Spleen (tissue), 11 donors: Measurements from ENCODE around the gene ACP2. TPM values are rescaled to one million over a fixed set of nuclear protein-coding genes. Genes with fewer than 3 reads are reported as not detected.

Experiments used
- DNase-seq: peaks from one replicate; pipeline ENCODE4 v3.0.0-alpha.2; 2020
- H3K27ac ChIP-seq, 8 donors: fragments of 200-600 bp; sonication (generic) in 7 of 8; 1 replicate in 4 of 8; 2 replicates in 4 of 8; pipeline versions ENCODE4 v1.5.0 to v1.8.0; 2016 to 2021; ENCODE audit warnings: inconsistent platforms in 4 of 8, mild to moderate bottlenecking in 4 of 8, moderate library complexity in 1 of 8
- H3K27me3 ChIP-seq, 7 donors: fragments of 200-600 bp; sonication (generic) in 6 of 7; replicated peaks in 1 of 7; 1 replicate in 4 of 7; 2 replicates in 3 of 7; pipeline versions ENCODE4 v1.5.0 to v1.8.0; 2016 to 2021; ENCODE audit warnings: inconsistent platforms in 3 of 7, mild to moderate bottlenecking in 1 of 7
- H3K36me3 ChIP-seq, 6 donors: fragments of 200-600 bp; sonication (generic) in 5 of 6; 1 replicate in 4 of 6; 2 replicates in 2 of 6; pipeline versions ENCODE4 v1.5.0 to v1.8.0; 2016 to 2021; ENCODE audit warnings: inconsistent platforms in 2 of 6
- H3K4me1 ChIP-seq, 6 donors: fragments of 200-600 bp; sonication (generic) in 5 of 6; 1 replicate in 3 of 6; 2 replicates in 3 of 6; pipeline versions ENCODE4 v1.5.0 to v1.8.0; 2016 to 2021; ENCODE audit warnings: inconsistent platforms in 3 of 6
- H3K4me3 ChIP-seq, 8 donors: fragments of 200-600 bp; sonication (generic) in 7 of 8; 1 replicate in 4 of 8; 2 replicates in 4 of 8; pipeline versions ENCODE4 v1.5.0 to v1.8.0; 2016 to 2021; ENCODE audit warnings: inconsistent platforms in 4 of 8, mild to moderate bottlenecking in 4 of 8, moderate library complexity in 2 of 8
- H3K9me3 ChIP-seq, 8 donors: fragments of 200-600 bp; sonication (generic) in 7 of 8; 1 replicate in 4 of 8; 2 replicates in 4 of 8; pipeline versions ENCODE4 v1.5.0 to v1.8.0; 2016 to 2021; ENCODE audit warnings: inconsistent platforms in 4 of 8
- POLR2A ChIP-seq, 3 donors: fragments of 450-650 bp; IDR thresholded peaks; one replicate each; pipeline ENCODE4 v1.5.1; 2017; ENCODE audit warnings: antibody characterized with exemption in 3 of 3, mild to moderate bottlenecking in 1 of 3
- POLR2AphosphoS5 ChIP-seq, 3 donors: sonication (generic); formaldehyde crosslinking; IDR thresholded peaks; one replicate each; pipeline ENCODE4 v1.5.1; 2017; ENCODE audit warnings: antibody characterized with exemption in 3 of 3
- WGBS, 5 donors: extraction: QIAGEN DNeasy Blood & Tissue Kit in 3 of 5; methylation state at CpG; one replicate each; pipeline versions ENCODE4 v1.1.5 to v1.1.7; 2013 to 2018; 5-methylcytosine and 5-hydroxymethylcytosine counted together
- intact Hi-C: fragments of 100-400 bp; cut with DNase I; formaldehyde crosslinking; loops from one replicate; pipeline ENCODE4 v1.15.0; 2023; ENCODE audit warnings: low total_unique reads
- polyA plus RNA-seq, 3 donors: library from polyadenylated mRNA; stranded (reverse); fragments of 200-250 nt; gene quantifications; one replicate each; pipeline ENCODE4 v1.2.1, GENCODE V29; 2013
- total RNA-seq, 7 donors: library from RNA; depleted of rRNA in 3 of 7; stranded (reverse); fragments of >200 nt in 3 of 7; fragmentation: NEBNext Ultra II Directional in 4 of 7; extraction: Animal tissue kit (Norgen Biotek cat#: 25700) in 4 of 7; gene quantifications; one replicate each; pipeline versions ENCODE4 v1.1.0 to v1.2.1, GENCODE V29; 2016 to 2021
- TF ChIP-seq, protein P1 (sequence below), 11 experiments: fragments of 200-600 bp in 7 of 11; fragments of 450-650 bp in 4 of 11; sonication (generic) in 4 of 11; IDR thresholded peaks in 8 of 11; conservative IDR thresholded peaks in 3 of 11; 1 replicate in 7 of 11; 2 replicates in 4 of 11; pipeline versions ENCODE4 v1.4.0 to v1.8.0; 2016 to 2021; ENCODE audit warnings: antibody characterized with exemption in 11 of 11, inconsistent platforms in 4 of 11, mild to moderate bottlenecking in 1 of 11
- donor health status: healthy with polysubstance abuse.
- donor health status: DM: no; HTN: no; CAD: no; lungs with moderate emphysema.
- donor health status: DM: no; HTN: no; CAD: no.
- donor health status: Bipolar disorder and iron deficiency.
- donor health status: healthy.
- donor health status: DM: no; HTN: no; CAD: no.
- donor health status: DM: yes; HTN: yes; CAD: no.

The ACP2 gene
- total and polyA plus RNA-seq, 10 donors: 18.9 to 113 (median 52.4) TPM

DNA sequence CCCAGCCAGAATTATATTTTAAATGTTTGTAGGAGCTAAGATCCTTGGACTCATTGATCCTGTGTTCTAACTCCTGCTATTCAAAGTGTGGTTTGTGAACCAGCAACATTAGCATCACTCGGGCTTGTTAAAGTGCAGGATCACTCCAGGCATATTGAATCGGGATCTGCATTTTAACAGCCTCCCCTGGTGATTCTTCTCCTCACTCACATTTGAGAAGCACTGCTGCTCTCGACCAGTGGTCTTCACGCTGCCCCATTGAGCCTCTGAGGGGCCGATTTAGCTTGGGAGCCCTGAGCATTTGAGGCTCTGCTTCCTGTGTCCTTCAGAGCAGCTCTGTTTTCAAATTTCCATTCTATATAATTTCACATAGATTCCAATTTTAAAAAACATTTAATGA lies 32.2 kb upstream of the ACP2 start:
- no peak overlapping the region for H3K4me3 ChIP-seq
- no peaks in the 10 kb centered on the region for H3K4me1 ChIP-seq
- intact Hi-C loops: no loop called here
- H3K27me3 ChIP-seq: no peaks in the 10 kb centered on the region
- no peak overlapping the region for H3K27ac ChIP-seq
- TF ChIP-seq, protein P1, sequence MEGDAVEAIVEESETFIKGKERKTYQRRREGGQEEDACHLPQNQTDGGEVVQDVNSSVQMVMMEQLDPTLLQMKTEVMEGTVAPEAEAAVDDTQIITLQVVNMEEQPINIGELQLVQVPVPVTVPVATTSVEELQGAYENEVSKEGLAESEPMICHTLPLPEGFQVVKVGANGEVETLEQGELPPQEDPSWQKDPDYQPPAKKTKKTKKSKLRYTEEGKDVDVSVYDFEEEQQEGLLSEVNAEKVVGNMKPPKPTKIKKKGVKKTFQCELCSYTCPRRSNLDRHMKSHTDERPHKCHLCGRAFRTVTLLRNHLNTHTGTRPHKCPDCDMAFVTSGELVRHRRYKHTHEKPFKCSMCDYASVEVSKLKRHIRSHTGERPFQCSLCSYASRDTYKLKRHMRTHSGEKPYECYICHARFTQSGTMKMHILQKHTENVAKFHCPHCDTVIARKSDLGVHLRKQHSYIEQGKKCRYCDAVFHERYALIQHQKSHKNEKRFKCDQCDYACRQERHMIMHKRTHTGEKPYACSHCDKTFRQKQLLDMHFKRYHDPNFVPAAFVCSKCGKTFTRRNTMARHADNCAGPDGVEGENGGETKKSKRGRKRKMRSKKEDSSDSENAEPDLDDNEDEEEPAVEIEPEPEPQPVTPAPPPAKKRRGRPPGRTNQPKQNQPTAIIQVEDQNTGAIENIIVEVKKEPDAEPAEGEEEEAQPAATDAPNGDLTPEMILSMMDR (IDR thresholded peaks at IDR 0.05 in 8 of 11, conservative IDR thresholded peaks at IDR 0.05 in 3 of 11): no peak
- TF ChIP-seq POLR2AphosphoS5 (IDR thresholded peaks at IDR 0.05) (no peak), POLR2A (IDR thresholded peaks at IDR 0.05) (no peak)
- H3K9me3 ChIP-seq: no peaks in the 10 kb centered on the region
- no peak for DNase-seq
- WGBS, 5 donors: 78 to 92% (median 87%) methylated on average over 5 of the region's 5 CpGs
- H3K36me3 ChIP-seq: peaks cover 0 to 100% (median 99%) of the 10 kb centered on the region in 6 donors

DNA sequence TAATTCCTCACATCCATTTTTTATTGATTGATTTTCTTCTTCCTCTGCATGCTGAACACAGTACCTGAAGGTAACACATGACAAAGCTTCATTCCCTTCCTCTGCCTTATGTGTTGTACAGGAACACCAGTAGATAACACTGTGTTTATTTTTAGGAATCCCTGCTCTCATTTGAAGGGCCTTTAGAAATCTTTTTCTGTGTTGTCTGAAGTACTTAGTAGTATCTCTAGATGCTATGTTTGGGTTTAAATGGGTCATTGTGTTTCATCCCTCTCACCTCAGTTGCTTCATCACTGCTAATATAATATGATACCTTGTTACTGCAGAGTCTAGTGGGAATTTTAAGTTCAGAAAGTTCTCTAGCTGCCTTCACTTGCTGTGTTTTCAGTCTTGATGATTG lies 31.5 kb upstream of the ACP2 start:
- no peak overlapping the region for H3K4me3 ChIP-seq
- intact Hi-C loops: no loop called here
- no peak overlapping the region for H3K27ac ChIP-seq
- H3K9me3 ChIP-seq: no peaks in the 10 kb centered on the region
- no peaks in the 10 kb centered on the region for H3K4me1 ChIP-seq
- TF ChIP-seq, protein P1 (IDR thresholded peaks at IDR 0.05 in 8 of 11, conservative IDR thresholded peaks at IDR 0.05 in 3 of 11): no peak
- TF ChIP-seq POLR2AphosphoS5 (IDR thresholded peaks at IDR 0.05) (no peak), POLR2A (IDR thresholded peaks at IDR 0.05) (no peak)
- no peaks in the 10 kb centered on the region for H3K27me3 ChIP-seq
- DNase-seq: no peak
- H3K36me3 ChIP-seq: peaks cover 0 to 100% (median 99%) of the 10 kb centered on the region in 6 donors

DNA sequence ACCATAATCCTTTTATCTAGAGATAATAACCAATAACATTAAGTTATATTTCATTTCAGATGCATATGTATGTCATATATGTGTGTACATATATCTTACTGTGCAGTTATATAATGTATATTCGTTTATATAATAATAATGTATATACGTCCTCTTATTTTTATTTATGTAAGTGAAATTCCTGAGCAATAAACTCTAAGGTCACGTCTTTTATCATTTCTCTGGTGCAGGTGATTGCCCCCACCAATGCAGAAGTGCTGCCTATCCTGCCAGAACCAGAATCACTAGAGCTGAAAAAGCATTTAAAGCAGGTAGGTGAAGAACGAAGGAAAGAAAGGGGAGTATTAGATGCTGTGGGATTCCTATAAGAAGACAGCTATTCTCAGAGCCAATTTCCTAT lies 30.2 kb upstream of the ACP2 start:
- no peaks in the 10 kb centered on the region for H3K27me3 ChIP-seq
- H3K4me3 ChIP-seq: no peak overlapping the region
- no peak for DNase-seq
- H3K4me1 ChIP-seq: peaks cover 0 to 4% (median under 1%) of the 10 kb centered on the region in 6 donors
- no peaks in the 10 kb centered on the region for H3K9me3 ChIP-seq
- peaks cover 0 to 100% (median 95%) of the 10 kb centered on the region in 6 donors for H3K36me3 ChIP-seq
- intact Hi-C loops: no loop called here
- TF ChIP-seq POLR2A (IDR thresholded peaks at IDR 0.05) (no peak), POLR2AphosphoS5 (IDR thresholded peaks at IDR 0.05) (no peak)
- TF ChIP-seq, protein P1 (IDR thresholded peaks at IDR 0.05 in 8 of 11, conservative IDR thresholded peaks at IDR 0.05 in 3 of 11): no peak
- H3K27ac ChIP-seq: no peak overlapping the region
- WGBS, 5 donors: 89 to 95% (median 94%) methylated on average over 4 of the region's 4 CpGs

DNA sequence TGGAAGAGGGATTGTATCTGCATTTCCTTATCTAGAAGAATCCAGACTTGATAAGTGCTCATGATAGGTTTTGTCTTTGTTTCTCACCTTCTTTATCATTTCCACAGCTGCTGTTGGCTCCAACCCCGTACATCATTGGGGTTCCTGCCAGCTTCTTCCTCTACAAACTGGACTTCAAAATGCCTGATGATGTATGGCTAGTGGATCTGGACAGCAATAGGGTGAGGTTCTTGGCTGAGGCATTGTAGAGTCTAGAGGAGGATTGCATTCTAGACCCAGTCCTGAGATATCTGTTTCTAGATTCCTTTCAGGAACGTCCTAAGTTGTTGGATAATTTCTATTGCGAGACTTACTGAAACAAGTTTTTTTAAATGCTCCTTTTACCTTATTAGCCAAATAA lies 29.4 kb upstream of the ACP2 start:
- no peak overlapping the region for H3K27ac ChIP-seq
- peaks cover 0 to 11% (median 4%) of the 10 kb centered on the region in 6 donors for H3K4me1 ChIP-seq
- 87 to 94% (median 90%) methylated on average over 3 of the region's 3 CpGs for WGBS, 5 donors
- TF ChIP-seq POLR2A (IDR thresholded peaks at IDR 0.05) (no peak), POLR2AphosphoS5 (IDR thresholded peaks at IDR 0.05) (no peak)
- TF ChIP-seq, protein P1 (IDR thresholded peaks at IDR 0.05 in 8 of 11, conservative IDR thresholded peaks at IDR 0.05 in 3 of 11): no peak
- DNase-seq: no peak
- H3K36me3 ChIP-seq: peaks cover 0 to 96% (median 88%) of the 10 kb centered on the region in 6 donors
- H3K27me3 ChIP-seq: no peaks in the 10 kb centered on the region
- intact Hi-C loops: no loop called here
- H3K4me3 ChIP-seq: no peak overlapping the region
- H3K9me3 ChIP-seq: no peaks in the 10 kb centered on the region
